ENCODE measurements around the gene SERPINB6.
"Not testable (repeated sequence)": the region's sequence is repeated elsewhere in the genome, so short reads cannot be mapped to it uniquely, and the experiment has no call there.

- not testable (repeated sequence) for TF ChIP-seq NONO (IDR thresholded peaks at IDR 0.05; ENCODE audit: low read depth in 2 of 2, low read length in 1 of 2); CBFB (CRISPR knock-in tag; IDR thresholded peaks at IDR 0.05); ZBTB33 (CRISPR knock-in tag; IDR thresholded peaks at IDR 0.05)
Observed at GRCh38 chr6:2972685-2973084, 1.3 kb upstream of the SERPINB6 start.

Measured in K562 (cell line).